Thoracic aorta (tissue), 2 donors: ENCODE data around the gene ANAPC10. TPM values are rescaled to one million over a fixed set of nuclear protein-coding genes. Genes with fewer than 3 reads are reported as not detected.

Experiments used
- ATAC-seq: fragments of 150-250 bp; one replicate; pipeline ENCODE4 v1.8.0; 2017; ENCODE audit warnings: low read depth; ENCODE audit not compliant: insufficient number of reproducible peaks, low FRiP score
- DNase-seq: peaks from one replicate; pipeline ENCODE4 v3.0.0-alpha.2; 2020; ENCODE audit warnings: low spot score
- H3K27ac ChIP-seq, 2 donors: fragments of 200-600 bp; sonication (generic); 1 replicate in 1 of 2; 2 replicates in 1 of 2; pipeline ENCODE4 v1.5.1; 2016; ENCODE audit warnings: mild to moderate bottlenecking in 2 of 2, moderate library complexity in 2 of 2
- H3K27me3 ChIP-seq: fragments of 200-600 bp; sonication (generic); replicated peaks from 2 replicates; pipeline ENCODE4 v1.6.0; 2016; ENCODE audit warnings: mild to moderate bottlenecking; ENCODE audit not compliant: insufficient read depth
- H3K36me3 ChIP-seq: fragments of 200-600 bp; sonication (generic); one replicate; pipeline ENCODE4 v1.5.1; 2016
- H3K4me1 ChIP-seq, 2 donors: fragments of 200-600 bp; sonication (generic); 1 replicate in 1 of 2; 2 replicates in 1 of 2; pipeline versions ENCODE4 v1.5.1 to v1.6.0; 2016; ENCODE audit warnings: low read depth in 2 of 2, mild to moderate bottlenecking in 1 of 2; ENCODE audit not compliant: control insufficient read depth in 1 of 2
- H3K4me3 ChIP-seq: fragments of 200-600 bp; sonication (generic); 2 replicates; pipeline ENCODE4 v1.5.1; 2016; ENCODE audit warnings: mild to moderate bottlenecking
- H3K9me3 ChIP-seq: fragments of 200-600 bp; sonication (generic); 2 replicates; pipeline ENCODE4 v1.5.1; 2016
- CTCF ChIP-seq: fragments of 200-600 bp; sonication (generic); IDR thresholded peaks from one replicate; pipeline ENCODE4 v1.5.1; 2019; ENCODE audit warnings: antibody characterized with exemption
- total RNA-seq, 2 donors: library from RNA; depleted of rRNA; stranded (reverse); fragments of >200 nt; gene quantifications; one replicate each; pipeline versions ENCODE4 v1.1.0 to v1.2.3, GENCODE V29; 2016

Gene ANAPC10
- total RNA-seq, 2 donors from 2014 or later: 16.6 to 23.0 TPM

DNA sequence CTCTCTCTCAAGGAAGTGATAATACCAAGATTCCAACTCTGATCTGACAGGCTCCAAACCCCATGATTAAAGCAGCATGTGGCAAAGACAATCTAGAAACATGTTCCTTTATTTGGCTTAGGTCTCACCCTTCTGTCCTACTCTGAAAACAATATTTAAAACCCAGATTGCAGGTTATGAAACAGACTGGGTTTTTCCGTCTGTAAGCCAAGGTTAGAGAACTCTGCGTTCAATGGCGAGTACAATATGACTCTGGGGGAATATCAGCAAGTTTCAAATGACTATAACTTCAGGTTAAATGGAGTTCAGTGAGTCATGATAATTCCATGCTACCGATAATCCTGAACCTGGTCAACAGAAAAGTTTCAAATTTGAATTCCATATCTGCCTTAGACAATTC, 50.8 kb downstream of the ANAPC10 start:
- TF ChIP-seq CTCF: no peak
- Histone ChIP-seq H3K27me3 (no peaks in the 10 kb centered on the region), H3K36me3 (no peaks in the 10 kb centered on the region), H3K4me1 (no peaks in the 10 kb centered on the region), H3K4me3 (no peak overlapping the region), H3K27ac (no peak overlapping the region), H3K9me3 (no peaks in the 10 kb centered on the region)
- DNase-seq: no peak
- no peak for ATAC-seq

- Histone ChIP-seq H3K4me1 (no peaks in the 10 kb centered on the region), H3K27ac (no peak overlapping the region), H3K9me3 (no peaks in the 10 kb centered on the region), H3K36me3 (no peaks in the 10 kb centered on the region), H3K4me3 (no peak overlapping the region), H3K27me3 (no peaks in the 10 kb centered on the region)
- no peak for DNase-seq
- no peak for TF ChIP-seq CTCF
- ATAC-seq: no peak
Measured at GRCh38 chr4:145045180-145045579, 52.8 kb downstream of the ANAPC10 start.

DNA sequence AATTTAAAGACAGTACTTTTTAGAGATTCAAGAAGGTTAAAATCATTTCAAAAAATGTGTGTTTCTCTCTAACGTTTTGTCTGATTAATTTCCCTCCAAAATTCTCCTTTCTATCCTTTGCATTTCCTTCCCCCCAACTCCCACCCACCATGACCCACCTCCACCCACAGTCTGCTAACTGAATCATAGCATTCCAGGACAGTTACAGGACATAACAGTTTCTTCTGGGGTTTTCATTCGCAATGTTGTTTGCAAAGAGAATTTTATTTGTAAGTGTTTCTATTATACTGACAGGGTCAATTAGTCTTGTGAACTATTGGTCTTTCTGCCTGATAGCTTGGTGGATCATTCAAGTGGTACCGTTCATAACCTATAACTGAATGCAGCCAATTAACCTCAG, 53.7 kb downstream of the ANAPC10 start:
- Histone ChIP-seq H3K4me1 (no peaks in the 10 kb centered on the region), H3K27ac (no peak overlapping the region), H3K36me3 (no peaks in the 10 kb centered on the region), H3K27me3 (no peaks in the 10 kb centered on the region), H3K9me3 (no peaks in the 10 kb centered on the region), H3K4me3 (no peak overlapping the region)
- no peak for TF ChIP-seq CTCF
- ATAC-seq (no peak), DNase-seq (no peak)

- no peak overlapping the region for H3K27ac ChIP-seq
- no peak overlapping the region for H3K4me3 ChIP-seq
- H3K4me1 ChIP-seq: no peaks in the 10 kb centered on the region
- H3K9me3 ChIP-seq: no peaks in the 10 kb centered on the region
- DNase-seq (no peak), ATAC-seq (no peak)
- TF ChIP-seq CTCF: no peak
- no peaks in the 10 kb centered on the region for H3K36me3 ChIP-seq
- H3K27me3 ChIP-seq: no peaks in the 10 kb centered on the region
Measured at GRCh38 chr4:145043306-145043705, 54.7 kb downstream of the ANAPC10 start.

DNA sequence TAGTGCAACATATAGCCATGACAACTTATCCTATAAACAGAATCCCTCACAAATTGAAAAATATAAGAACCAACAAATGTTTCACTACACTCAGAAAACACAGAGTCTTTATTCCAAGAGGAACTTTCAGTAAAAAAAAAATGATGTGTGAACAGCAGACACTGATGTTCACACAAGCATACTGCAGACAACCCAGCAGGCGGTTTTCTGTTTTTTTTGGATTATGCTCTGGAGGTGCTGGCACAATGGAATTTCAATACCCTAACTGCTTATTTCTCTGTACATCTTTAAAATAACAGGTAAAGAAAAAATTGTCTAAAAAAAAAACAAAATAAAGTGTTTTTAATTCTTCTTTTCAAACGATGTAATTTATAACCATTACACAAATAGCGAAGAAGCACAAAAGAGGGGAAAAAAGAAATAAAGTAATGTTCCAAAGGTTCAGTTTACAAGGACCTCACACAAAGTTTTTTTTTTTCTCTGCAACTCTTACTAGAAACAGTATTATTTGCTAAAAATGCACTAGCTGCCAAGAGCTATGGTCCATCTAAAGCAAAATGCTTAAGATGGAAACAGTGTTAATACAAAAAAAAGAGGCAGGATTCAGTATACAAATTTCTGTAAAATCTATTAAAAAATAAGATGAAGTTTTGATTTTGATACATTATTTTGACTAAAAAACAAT, 55.3 kb downstream of the ANAPC10 start:
- H3K9me3 ChIP-seq: no peaks in the 10 kb centered on the region
- DNase-seq (no peak), ATAC-seq (no peak)
- no peak overlapping the region for H3K27ac ChIP-seq
- no peaks in the 10 kb centered on the region for H3K4me1 ChIP-seq
- no peaks in the 10 kb centered on the region for H3K27me3 ChIP-seq
- no peak for TF ChIP-seq CTCF
- no peaks in the 10 kb centered on the region for H3K36me3 ChIP-seq
- no peak overlapping the region for H3K4me3 ChIP-seq
